Testis (tissue), 2 donors: ENCODE measurements around the gene CST1.

Experiments
- CTCF ChIP-seq, 3 experiments: fragments of 450-650 bp in 2 of 3; fragments of 200-600 bp in 1 of 3; sonication (generic) in 1 of 3; IDR thresholded peaks; one replicate each; pipeline ENCODE4 v1.5.1; 2016 to 2019; ENCODE audit warnings: antibody characterized with exemption in 3 of 3, mild to moderate bottlenecking in 2 of 3, moderate library complexity in 1 of 3
- POLR2A ChIP-seq: fragments of 450-650 bp; IDR thresholded peaks from one replicate; pipeline ENCODE4 v1.6.1; 2017; ENCODE audit warnings: antibody characterized with exemption, mild to moderate bottlenecking, moderate library complexity

- TF ChIP-seq CTCF (IDR thresholded peaks at IDR 0.05) (no peak), POLR2A (no peak)
These were observed 15.8 kb upstream of the CST1 start for GRCh38 chr20:23766531-23766930.
